NCI-H526 treated with DMSO at 0.1 percent for 48 hours (cell line): ENCODE measurements around the gene RARS1.

ENCODE experiments used
- DNase-seq: peaks from one replicate; lab custom pipeline; 2025; lab: John Stamatoyannopoulos, UW

Gene RARS1

GRCh38 chr5:168557389-168557788, 71.1 kb downstream of the RARS1 start:
- DNase-seq: no peak

GRCh38 chr5:168562279-168562678, 76.0 kb downstream of the RARS1 start:
- DNase-seq: no peak

GRCh38 chr5:168563959-168564358, 77.7 kb downstream of the RARS1 start:
- DNase-seq: no peak

- no peak for DNase-seq
Observed at GRCh38 chr5:168568738-168569137, 82.5 kb downstream of the RARS1 start.
